ACHN (cell line): ENCODE data around the gene MKRN3.

Source experiments
- DNase-seq: peaks from one replicate; pipeline ENCODE4 v3.0.0-alpha.2; 2015
- in situ Hi-C: cut with HindIII; loops from 2 replicates; pipeline ENCODE4 v1.10.0; 2017; ENCODE audit warnings: low sequenced_read_pairs, low pct_ligation_motif_present, low pct_unique_long_range_greater_than_20kb

The MKRN3 gene

GRCh38 chr15:23565395-23566070, at the start of gene MKRN3:
Gene MKRN3 (plus strand): TSS chr15:23565674. CDS start chr15:23565783, 109 bp downstream.
- in situ Hi-C loops, result no loop called here
- DNase-seq, result no peak

- DNase-seq, result no peak
- in situ Hi-C loops, result no loop called here
These were observed 48.6 kb upstream of the MKRN3 start for GRCh38 chr15:23516866-23517265.

GRCh38 chr15:23518104-23518503, 47.4 kb upstream of the MKRN3 start:
- in situ Hi-C loops, result no loop called here
- DNase-seq, result no peak

GRCh38 chr15:23524816-23525215, 40.7 kb upstream of the MKRN3 start:
- in situ Hi-C loops, result no loop called here
- no peak for DNase-seq

GRCh38 chr15:23529891-23530290, 35.6 kb upstream of the MKRN3 start:
- DNase-seq, result no peak
- in situ Hi-C loops, result no loop called here

GRCh38 chr15:23532024-23532423, 33.5 kb upstream of the MKRN3 start:
- DNase-seq, result no peak
- in situ Hi-C loops, result no loop called here

GRCh38 chr15:23536659-23537058, 28.8 kb upstream of the MKRN3 start:
- in situ Hi-C loops, result no loop called here

GRCh38 chr15:23538648-23539047, 26.8 kb upstream of the MKRN3 start:
- in situ Hi-C loops, result no loop called here
- DNase-seq, result no peak

More at GRCh38 chr15:23536659-23537058, 28.8 kb upstream of the MKRN3 start:
- no peak for DNase-seq

- no peak for DNase-seq
- in situ Hi-C loops, result no loop called here
These were observed 25.6 kb upstream of the MKRN3 start for GRCh38 chr15:23539892-23540291.

GRCh38 chr15:23546158-23546557, 19.3 kb upstream of the MKRN3 start:
- DNase-seq, result no peak
- in situ Hi-C loops, result no loop called here

- no peak for DNase-seq
- in situ Hi-C loops, result no loop called here
These were observed 17.4 kb upstream of the MKRN3 start for GRCh38 chr15:23548071-23548470.

GRCh38 chr15:23561914-23562313, 3.6 kb upstream of the MKRN3 start:
- no peak for DNase-seq
- in situ Hi-C loops, result no loop called here

GRCh38 chr15:23564821-23565394, 566 bp upstream of the MKRN3 start:
- in situ Hi-C loops, result no loop called here
- no peak for DNase-seq

- in situ Hi-C loops, result no loop called here
- no peak for DNase-seq
These were observed 639 bp downstream of the MKRN3 start for GRCh38 chr15:23566071-23566554.

GRCh38 chr15:23566651-23567050, 1.2 kb downstream of the MKRN3 start:
- no peak for DNase-seq
- in situ Hi-C loops, result no loop called here

- DNase-seq, result no peak
- in situ Hi-C loops, result no loop called here
These were observed 2.4 kb downstream of the MKRN3 start for GRCh38 chr15:23567921-23568320.

- no peak for DNase-seq
- in situ Hi-C loops, result no loop called here
These were observed 3.9 kb downstream of the MKRN3 start for GRCh38 chr15:23569151-23569925.

- in situ Hi-C loops, result no loop called here
- DNase-seq, result no peak
These were observed 5.0 kb downstream of the MKRN3 start for GRCh38 chr15:23570486-23570885.

- no peak for DNase-seq
These were observed 7.4 kb downstream of the MKRN3 start for GRCh38 chr15:23572844-23573243.

GRCh38 chr15:23574742-23575141, 9.3 kb downstream of the MKRN3 start:
- in situ Hi-C loops, result no loop called here

More at GRCh38 chr15:23572844-23573243, 7.4 kb downstream of the MKRN3 start:
- in situ Hi-C loops, result no loop called here

More at GRCh38 chr15:23574742-23575141, 9.3 kb downstream of the MKRN3 start:
- no peak for DNase-seq
